GM19035 (cell line): ENCODE data around the gene SYT11.
A peak's percentile ranks its signal among the peaks of the same experiment; 100 is the strongest.

Experiments
- ATAC-seq: cut with Tn5 transposase; IDR thresholded peaks from one replicate; pipeline ENCODE4 v1.9.1; 2021; ENCODE audit not compliant: unreplicated experiment

The SYT11 gene

DNA sequence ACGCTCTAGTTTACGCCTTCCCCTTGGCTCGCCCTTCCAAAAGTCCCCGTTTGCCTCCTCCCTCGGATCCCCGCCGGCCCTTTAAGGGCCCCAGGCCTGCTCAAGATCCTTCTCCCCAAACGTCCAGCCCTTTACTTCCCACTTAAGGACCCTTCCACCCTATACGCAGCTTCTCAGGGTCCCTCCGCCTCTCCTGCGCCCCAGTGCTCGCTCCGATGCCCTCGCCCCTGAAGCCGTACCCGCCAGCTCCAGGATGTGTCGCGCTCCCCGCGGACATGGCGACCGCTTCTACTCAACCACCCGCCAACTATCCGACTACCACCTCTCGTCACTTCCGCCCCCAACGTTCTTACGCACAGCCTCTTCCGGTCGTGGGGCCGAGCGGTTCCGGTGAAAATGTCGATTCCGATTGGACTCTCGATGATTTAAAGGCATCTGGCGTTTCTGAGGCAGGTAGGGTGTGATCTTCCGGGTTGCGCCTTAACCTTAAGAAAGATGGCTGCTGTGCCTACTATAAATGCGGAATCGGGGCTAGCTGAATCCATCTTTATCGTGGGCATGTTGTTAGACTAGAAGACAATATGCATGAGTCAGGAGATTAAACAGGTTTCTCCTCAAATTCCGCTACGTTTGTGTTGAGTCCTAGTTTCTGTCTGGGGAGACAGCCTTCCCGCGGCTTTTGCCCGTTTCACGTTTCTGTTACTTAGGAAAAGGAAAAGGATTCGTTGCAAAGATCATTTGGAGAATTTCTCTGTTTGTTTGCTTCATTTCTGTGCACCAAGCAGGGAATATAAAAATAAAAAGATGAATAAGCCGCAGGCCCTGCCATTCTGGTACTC lies 74.9 kb downstream of the SYT11 start, which contains the start of gene KHDC4:
KHDC4 (minus strand) TSS at position 317 of the 839 bp plus-strand sequence; CDS start at position 277, 40 bp downstream.
- peak; percentile 90 for ATAC-seq
